SK-MEL-5 (cell line): ENCODE measurements around the gene SLC39A12. TPM values are rescaled to one million over a fixed set of nuclear protein-coding genes. Genes with fewer than 3 reads are reported as not detected.

Source experiments
- DNase-seq: peaks from one replicate; pipeline ENCODE4 v3.0.0-alpha.2; 2016; ENCODE audit warnings: low read depth, low spot score
- in situ Hi-C: cut with HindIII; loops from 2 replicates; pipeline ENCODE4 v1.10.0; 2016; ENCODE audit warnings: low sequenced_read_pairs, high pct_unique_total_duplicates, low pct_unique_long_range_greater_than_20kb
- total RNA-seq: library from RNA; depleted of rRNA; stranded (reverse); fragments of >200 nt; shearing (Covaris generic); gene quantifications from 2 replicates; pipeline ENCODE4 v1.2.3, GENCODE V29; 2014; rRNA removed

The SLC39A12 gene
- total RNA-seq, 1 experiment from 2014 or later, result 0.05 TPM

DNA sequence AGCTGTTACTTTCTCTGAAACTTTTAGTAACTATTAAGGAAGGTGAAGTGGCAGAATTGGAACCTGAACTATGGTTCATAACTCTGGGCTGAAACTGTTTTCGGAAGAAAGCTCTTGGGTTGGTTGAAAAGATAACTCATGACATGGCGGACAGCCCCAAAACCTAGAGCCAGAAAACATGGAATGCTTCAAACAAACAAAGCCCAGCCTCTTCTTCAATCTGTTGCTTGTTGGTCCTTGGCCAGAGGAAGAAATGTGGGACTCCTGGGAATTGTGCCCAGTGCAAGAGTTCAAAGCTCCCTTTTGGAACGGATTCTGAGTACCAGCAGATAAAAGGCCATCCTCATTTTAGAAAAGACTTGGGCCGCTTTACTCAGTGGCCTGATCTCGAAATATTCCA is 135.6 kb downstream of the SLC39A12 start:
- in situ Hi-C loops, result no loop called here
- DNase-seq, result no peak

Other genes starting within 250 kb of the SLC39A12 start
- 0.03 and 0.05 TPM in 2 replicates for gene TMEM236, start 199.7 kb upstream of the SLC39A12 start, total RNA-seq
- gene MRC1, start 142.6 kb upstream of the SLC39A12 start, total RNA-seq, result not detected in 2 replicates
- not detected in 2 replicates for gene CACNB2, start 188.5 kb downstream of the SLC39A12 start, total RNA-seq